Endothelial cell of umbilical vein (primary cell): ENCODE measurements around the gene MAP2K7. TPM values are rescaled to one million over a fixed set of nuclear protein-coding genes. Genes with fewer than 3 reads are reported as not detected.
A peak's percentile ranks its signal among the peaks of the same experiment; 100 is the strongest.

ENCODE experiments used
- BruUV-seq: library from RNA; stranded (reverse); fragments of 400-500 nt; replicated peaks from 2 replicates; lab custom pipeline; 2021; lab: Mats Ljungman, UMichigan
- CTCF ChIA-PET: fragments of 300-600, 350-600 bp; sonication (Branson Sonifier 250); formaldehyde crosslinking; loops from one replicate; lab custom pipeline; 2021; ENCODE audit warnings: antibody characterized with exemption, inconsistent platforms; lab: Charles Lee
- POLR2A ChIA-PET: fragments of 300-600, 350-600 bp; sonication (Branson Sonifier 250); formaldehyde crosslinking; loops from one replicate; lab custom pipeline; 2021; ENCODE audit warnings: antibody characterized with exemption, inconsistent platforms; lab: Charles Lee
- DNase-seq: peaks from one replicate; pipeline ENCODE4 v3.0.0-alpha.2; 2011; ENCODE audit warnings: low read depth, low spot score
- FAIRE-seq: peaks from 2 replicates; lab custom pipeline; 2011; peaks lifted over from hg19 to GRCh38; lab: Jason Lieb, UNC
- H2AFZ ChIP-seq: 2 replicates; pipeline ENCODE4 v1.6.0; 2012; ENCODE audit warnings: low read depth, low read length, control low read depth, inconsistent platforms
- H3K27ac ChIP-seq: 2 replicates; pipeline ENCODE4 v1.5.1; 2011; ENCODE audit warnings: low read depth, mild to moderate bottlenecking, control low read depth, low read length, moderate library complexity; ENCODE audit not compliant: insufficient read depth
- H3K27me3 ChIP-seq, 2 experiments: 2 replicates each; pipeline versions ENCODE4 v1.6.0 to v1.6.1; 2011; ENCODE audit warnings: low read length in 2 of 2, mixed read lengths in 1 of 2; ENCODE audit not compliant: control insufficient read depth in 2 of 2, insufficient read depth in 2 of 2
- H3K36me3 ChIP-seq, 2 experiments: 2 replicates in 1 of 2; 3 replicates in 1 of 2; pipeline ENCODE4 v1.5.1; 2011; ENCODE audit warnings: low read length in 2 of 2, mild to moderate bottlenecking in 1 of 2, moderate library complexity in 1 of 2; ENCODE audit not compliant: control insufficient read depth in 2 of 2, insufficient read depth in 2 of 2; ENCODE audit errors: extremely low read depth in 1 of 2
- H3K4me1 ChIP-seq: 3 replicates; pipeline ENCODE4 v1.5.1; 2011; ENCODE audit warnings: mild to moderate bottlenecking, low read length; ENCODE audit not compliant: control insufficient read depth, insufficient read depth; ENCODE audit errors: extremely low read depth
- H3K4me2 ChIP-seq: 2 replicates; pipeline ENCODE4 v1.6.1; 2011; ENCODE audit warnings: low read length, control low read depth, mixed read lengths; ENCODE audit not compliant: insufficient read depth
- H3K4me3 ChIP-seq, 3 experiments: fragments of 200-600 bp in 1 of 3; sonication (generic), shearing (Covaris generic) in 1 of 3; replicated peaks in 1 of 3; 2 replicates each; pipeline ENCODE4 v1.5.1; 2011 to 2016; ENCODE audit warnings: control low read depth in 3 of 3, low read length in 3 of 3, mild to moderate bottlenecking in 2 of 3, inconsistent platforms in 1 of 3, low read depth in 1 of 3, moderate library complexity in 1 of 3; ENCODE audit not compliant: insufficient read depth in 1 of 3
- H3K79me2 ChIP-seq: 2 replicates; pipeline ENCODE4 v1.6.0; 2012; ENCODE audit warnings: low read length, inconsistent platforms; ENCODE audit not compliant: control insufficient read depth, insufficient read depth
- H3K9ac ChIP-seq: replicated peaks from 2 replicates; pipeline ENCODE3; 2011; ENCODE audit warnings: low read length, control low read depth; ENCODE audit not compliant: insufficient read depth; ENCODE audit errors: extremely low read depth
- H3K9me1 ChIP-seq: replicated peaks from 3 replicates; pipeline ENCODE4 v1.6.0; 2011; ENCODE audit warnings: mild to moderate bottlenecking, low read length; ENCODE audit not compliant: control insufficient read depth, insufficient read depth; ENCODE audit errors: extremely low read depth
- H3K9me3 ChIP-seq: replicated peaks from 2 replicates; pipeline ENCODE4 v1.5.1; 2012; ENCODE audit warnings: low read length, inconsistent platforms; ENCODE audit not compliant: control insufficient read depth, insufficient read depth
- H4K20me1 ChIP-seq: replicated peaks from 2 replicates; pipeline ENCODE3; 2011; ENCODE audit warnings: mild to moderate bottlenecking, low read length; ENCODE audit not compliant: control insufficient read depth, insufficient read depth; ENCODE audit errors: extremely low read depth
- EZH2 ChIP-seq: IDR thresholded peaks from 2 replicates; pipeline ENCODE4 v1.6.1; 2012; ENCODE audit warnings: borderline replicate concordance, low read depth, mild to moderate bottlenecking, moderate library complexity, low read length, inconsistent platforms; ENCODE audit not compliant: severe bottlenecking
- FOS ChIP-seq: IDR thresholded peaks from 2 replicates; pipeline ENCODE4 v1.6.1; 2011; ENCODE audit warnings: mild to moderate bottlenecking, low read length, moderate library complexity, borderline replicate concordance; ENCODE audit not compliant: insufficient read depth
- GATA2 ChIP-seq: IDR thresholded peaks from 2 replicates; pipeline ENCODE4 v1.7.0; 2011; ENCODE audit warnings: low read depth, mild to moderate bottlenecking, moderate library complexity, mixed read lengths, low read length; ENCODE audit not compliant: insufficient read length, insufficient read depth
- JUN ChIP-seq: IDR thresholded peaks from 2 replicates; pipeline ENCODE4 v1.6.1; 2011; ENCODE audit warnings: borderline replicate concordance, low read depth; ENCODE audit not compliant: insufficient read length, insufficient read depth
- MYC ChIP-seq: IDR thresholded peaks from one replicate; pipeline ENCODE4 v1.6.1; 2011; ENCODE audit warnings: mild to moderate bottlenecking, low read depth, low read length
- POLR2A ChIP-seq: IDR thresholded peaks from 2 replicates; pipeline ENCODE4 v1.6.1; 2012; ENCODE audit warnings: low read depth, mild to moderate bottlenecking, control low read depth, low read length
- POLR2AphosphoS5 ChIP-seq: IDR thresholded peaks from 2 replicates; pipeline ENCODE4 v1.6.1; 2012; ENCODE audit warnings: low read depth, mild to moderate bottlenecking, control low read depth, low read length, moderate library complexity; ENCODE audit not compliant: insufficient read depth
- dilution Hi-C: fragments of 300-500 bp; cut with MboI; formaldehyde crosslinking; loops from one replicate; pipeline ENCODE4 v1.15.0; 2019; ENCODE audit warnings: low sequenced_read_pairs; ENCODE audit not compliant: extremely low pct_ligation_motif_present
- intact Hi-C: fragments of 100-400 bp; cut with micrococcal nuclease; formaldehyde crosslinking; loops from one replicate; pipeline ENCODE4 v1.10.0; 2022
- polyA plus RNA-seq, 4 experiments: library from polyadenylated mRNA; depleted of rRNA in 3 of 4; stranded (reverse) in 3 of 4; unstranded in 1 of 4; fragments of >200 nt; gene quantifications; 2 replicates each; pipeline versions ENCODE4 v1.2.1 to v1.2.3, GENCODE V29; 2011 to 2012; ENCODE audit warnings: missing spikeins in 1 of 4
- total RNA-seq: library from RNA; stranded (reverse); gene quantifications from 2 replicates; pipeline ENCODE4 v1.2.3, GENCODE V29; 2021
- TF ChIP-seq, protein P1 (sequence below), 2 donors: IDR thresholded peaks; 1 replicate in 1 of 2; 2 replicates in 1 of 2; pipeline ENCODE4 v1.5.1; 2011; ENCODE audit warnings: low read length in 2 of 2, mild to moderate bottlenecking in 2 of 2, moderate library complexity in 2 of 2, control low read depth in 1 of 2, inconsistent platforms in 1 of 2, low read depth in 1 of 2; ENCODE audit not compliant: insufficient read depth in 1 of 2; ENCODE audit errors: extremely low read depth in 1 of 2
- TF ChIP-seq, protein P2 (sequence below): IDR thresholded peaks from 2 replicates; pipeline ENCODE4 v1.6.1; 2011; ENCODE audit not compliant: insufficient read depth, insufficient read length

The MAP2K7 gene
- total and polyA plus RNA-seq, 2 donors (not counting 3 experiments of a cell fraction or from before 2014, with no cell fraction given), result 13.8 to 36.0 TPM

DNA sequence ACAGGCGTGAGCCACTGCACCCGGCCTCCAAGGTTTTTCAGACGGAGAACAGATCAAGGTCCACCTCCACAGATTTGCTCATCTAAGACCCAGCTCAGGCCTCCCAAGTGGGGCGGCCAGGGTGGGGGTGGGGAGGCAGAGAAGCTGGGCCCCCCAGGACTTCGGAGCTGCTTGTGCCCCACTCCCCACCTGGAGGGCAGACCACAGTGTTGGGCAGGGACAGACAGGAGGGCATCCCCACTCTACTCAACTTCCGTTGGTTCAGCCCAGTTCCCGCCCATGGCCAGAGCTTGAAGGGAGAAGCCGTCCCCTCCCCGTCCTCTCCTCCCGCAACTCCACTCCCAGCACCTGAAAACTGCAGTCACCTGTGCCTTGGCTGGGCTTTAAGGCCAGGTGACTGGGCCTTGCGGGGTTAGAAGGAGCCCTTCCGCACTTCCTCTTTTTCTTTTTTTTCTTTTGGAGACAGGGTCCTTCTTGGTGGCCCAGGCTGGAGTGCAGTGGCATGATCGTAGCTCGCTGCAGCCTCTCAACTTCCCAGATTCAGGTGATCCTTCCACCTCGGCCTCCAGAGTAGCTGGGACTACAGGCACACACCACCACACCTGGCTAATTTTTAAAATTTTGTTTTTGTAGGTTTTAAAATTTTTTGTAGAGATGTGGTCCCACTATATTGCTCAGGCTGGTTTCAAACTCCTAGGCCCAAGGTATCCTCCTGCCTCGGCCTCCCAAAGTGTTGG, 16.1 kb upstream of the MAP2K7 start:
- Histone ChIP-seq H3K9ac (no peak overlapping the region), H3K79me2 (no peaks in the 10 kb centered on the region), H3K9me3 (no peaks in the 10 kb centered on the region), H3K4me2 (peak overlapping the region; percentile 62), H3K4me3 (no peak overlapping the region), H3K9me1 (no peaks in the 10 kb centered on the region), H3K27ac (no peak overlapping the region), H3K27me3 (no peaks in the 10 kb centered on the region), H2AFZ (no peak overlapping the region), H4K20me1 (no peaks in the 10 kb centered on the region), H3K4me1 (peaks cover 8% of the 10 kb centered on the region), H3K36me3 (no peaks in the 10 kb centered on the region)
- BruUV-seq, result no TSS peak
- dilution Hi-C loops, result no loop called here
- FAIRE-seq (no peak), DNase-seq (no peak)
- ChIA-PET CTCF (interaction anchor here (1.0 to 4.7 kb wide), 5 partner anchors 9 to 207 kb away, joined by 3 to 20 read pairs (median 3); partner anchors contain the start of gene TRAPPC5), POLR2A (no interaction called here)
- TF ChIP-seq EZH2 (no peak), FOS (no peak), JUN (no peak), POLR2A (no peak), MYC (no peak), POLR2AphosphoS5 (no peak), GATA2 (no peak)
- TF ChIP-seq, protein P1, sequence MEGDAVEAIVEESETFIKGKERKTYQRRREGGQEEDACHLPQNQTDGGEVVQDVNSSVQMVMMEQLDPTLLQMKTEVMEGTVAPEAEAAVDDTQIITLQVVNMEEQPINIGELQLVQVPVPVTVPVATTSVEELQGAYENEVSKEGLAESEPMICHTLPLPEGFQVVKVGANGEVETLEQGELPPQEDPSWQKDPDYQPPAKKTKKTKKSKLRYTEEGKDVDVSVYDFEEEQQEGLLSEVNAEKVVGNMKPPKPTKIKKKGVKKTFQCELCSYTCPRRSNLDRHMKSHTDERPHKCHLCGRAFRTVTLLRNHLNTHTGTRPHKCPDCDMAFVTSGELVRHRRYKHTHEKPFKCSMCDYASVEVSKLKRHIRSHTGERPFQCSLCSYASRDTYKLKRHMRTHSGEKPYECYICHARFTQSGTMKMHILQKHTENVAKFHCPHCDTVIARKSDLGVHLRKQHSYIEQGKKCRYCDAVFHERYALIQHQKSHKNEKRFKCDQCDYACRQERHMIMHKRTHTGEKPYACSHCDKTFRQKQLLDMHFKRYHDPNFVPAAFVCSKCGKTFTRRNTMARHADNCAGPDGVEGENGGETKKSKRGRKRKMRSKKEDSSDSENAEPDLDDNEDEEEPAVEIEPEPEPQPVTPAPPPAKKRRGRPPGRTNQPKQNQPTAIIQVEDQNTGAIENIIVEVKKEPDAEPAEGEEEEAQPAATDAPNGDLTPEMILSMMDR (IDR thresholded peaks at IDR 0.05; ENCODE audit: extremely low read depth in 1 of 2, insufficient read depth in 1 of 2, low read depth in 1 of 2, low read length in 2 of 2), result no peak
- TF ChIP-seq, protein P2, sequence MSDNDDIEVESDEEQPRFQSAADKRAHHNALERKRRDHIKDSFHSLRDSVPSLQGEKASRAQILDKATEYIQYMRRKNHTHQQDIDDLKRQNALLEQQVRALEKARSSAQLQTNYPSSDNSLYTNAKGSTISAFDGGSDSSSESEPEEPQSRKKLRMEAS, result no peak
- intact Hi-C loops, result loop anchor here (1.0 kb wide), 1 partner anchor 16 kb away; the partner anchor contains the start of gene MAP2K7
